Activated CD4-positive, CD25-positive, alpha-beta regulatory T cell (primary cell): ENCODE results near the gene GSTA1.
"Not testable (repeated sequence)": the region's sequence is repeated elsewhere in the genome, so short reads cannot be mapped to it uniquely, and the experiment has no call there.

ENCODE experiments used
- DNase-seq, 4 experiments: peaks; one replicate each; lab custom pipeline; 2025; lab: John Stamatoyannopoulos, UW

GSTA1 gene

GRCh38 chr6:52757651-52758338, 45.8 kb downstream of the GSTA1 start:
- DNase-seq, result not testable (repeated sequence)

- no peak for DNase-seq
These were observed 49.2 kb downstream of the GSTA1 start for GRCh38 chr6:52754443-52754842.

GRCh38 chr6:52753137-52753536, 50.5 kb downstream of the GSTA1 start:
- not testable (repeated sequence) for DNase-seq

GRCh38 chr6:52752310-52752709, 51.3 kb downstream of the GSTA1 start:
- DNase-seq, result no peak

GRCh38 chr6:52749556-52750152, 54.0 kb downstream of the GSTA1 start:
- DNase-seq, result no peak

GRCh38 chr6:52747301-52747700, 56.3 kb downstream of the GSTA1 start:
- DNase-seq, result not testable (repeated sequence)

GRCh38 chr6:52746213-52746612, 57.4 kb downstream of the GSTA1 start:
- DNase-seq, result no peak

- DNase-seq, result no peak
These were observed 57.8 kb downstream of the GSTA1 start for GRCh38 chr6:52745764-52746201.

- no peak for DNase-seq
These were observed 61.7 kb downstream of the GSTA1 start for GRCh38 chr6:52741872-52742271.
